GM23338 (cell line): ENCODE data around the gene TTC16. TPM values are rescaled to one million over a fixed set of nuclear protein-coding genes. Genes with fewer than 3 reads are reported as not detected.

ENCODE experiments used
- ATAC-seq: fragments of 200-7000 bp; cut with Tn5 transposase; 3 replicates; pipeline ENCODE4 v1.9.1; 2020
- DNase-seq: peaks from one replicate; pipeline ENCODE4 v3.0.0-alpha.2; 2015; ENCODE audit warnings: low spot score
- H2AFZ ChIP-seq: fragments of 200-600 bp; sonication (generic); 2 replicates; pipeline ENCODE4 v1.8.0; 2016; ENCODE audit warnings: antibody characterized with exemption, mild to moderate bottlenecking, moderate library complexity
- H3F3A ChIP-seq: fragments of 200-600 bp; sonication (generic); replicated peaks from 2 replicates; pipeline ENCODE4 v1.8.0; 2017; ENCODE audit warnings: antibody characterized with exemption, mixed run types, low read depth
- H3K27ac ChIP-seq: fragments of 200-600 bp; sonication (generic); 2 replicates; pipeline ENCODE4 v1.6.1; 2016; ENCODE audit warnings: low read depth
- H3K27me3 ChIP-seq: fragments of 200-600 bp; sonication (generic); 2 replicates; pipeline ENCODE4 v1.8.0; 2016; ENCODE audit warnings: mild to moderate bottlenecking, mixed run types, moderate library complexity; ENCODE audit not compliant: insufficient read depth
- H3K36me3 ChIP-seq: fragments of 200-600 bp; sonication (generic); 2 replicates; pipeline ENCODE4 v1.8.0; 2016; ENCODE audit warnings: mild to moderate bottlenecking; ENCODE audit not compliant: insufficient read depth
- H3K4me1 ChIP-seq: fragments of 200-600 bp; sonication (generic); 2 replicates; pipeline ENCODE4 v1.8.0; 2016; ENCODE audit warnings: mild to moderate bottlenecking, moderate library complexity; ENCODE audit not compliant: insufficient read depth
- H3K4me2 ChIP-seq: fragments of 200-600 bp; sonication (generic); 2 replicates; pipeline ENCODE4 v1.7.1; 2017; ENCODE audit warnings: mixed run types
- H3K4me3 ChIP-seq: fragments of 200-600 bp; sonication (generic); 2 replicates; pipeline ENCODE4 v1.6.1; 2016; ENCODE audit warnings: mixed run types
- H3K79me2 ChIP-seq: fragments of 200-600 bp; sonication (generic); replicated peaks from 2 replicates; pipeline ENCODE4 v1.8.0; 2017; ENCODE audit warnings: mild to moderate bottlenecking; ENCODE audit not compliant: insufficient read depth
- H3K9me2 ChIP-seq: fragments of 200-600 bp; sonication (generic); 2 replicates; pipeline ENCODE4 v1.8.0; 2017; ENCODE audit not compliant: insufficient read depth
- H4K20me1 ChIP-seq: fragments of 200-600 bp; sonication (generic); replicated peaks from 2 replicates; pipeline ENCODE4 v1.8.0; 2017; ENCODE audit warnings: mild to moderate bottlenecking; ENCODE audit not compliant: insufficient read depth
- H3K27ac Mint-ChIP-seq: 2 replicates; pipeline ENCODE4 v1.8.0; 2020; ENCODE audit warnings: inconsistent platforms, mild to moderate bottlenecking, moderate library complexity, mixed read lengths
- H3K27me3 Mint-ChIP-seq: 3 replicates; pipeline ENCODE4 v1.8.0; 2022; ENCODE audit warnings: low read depth, mild to moderate bottlenecking, moderate library complexity, mixed read lengths, inconsistent platforms; ENCODE audit not compliant: insufficient read depth, poor library complexity
- H3K36me3 Mint-ChIP-seq: 3 replicates; pipeline ENCODE4 v1.8.0; 2021; ENCODE audit warnings: low read depth, mild to moderate bottlenecking, inconsistent platforms, moderate library complexity, mixed read lengths
- H3K4me1 Mint-ChIP-seq: 3 replicates; pipeline ENCODE4 v1.8.0; 2020; ENCODE audit warnings: mild to moderate bottlenecking, inconsistent platforms, mixed read lengths
- H3K4me3 Mint-ChIP-seq: 3 replicates; pipeline ENCODE4 v1.8.0; 2021; ENCODE audit warnings: moderate library complexity, mild to moderate bottlenecking, inconsistent platforms, mixed read lengths
- H3K9me3 Mint-ChIP-seq: 3 replicates; pipeline ENCODE4 v1.8.0; 2020; ENCODE audit warnings: moderate library complexity, mild to moderate bottlenecking, inconsistent platforms, mixed read lengths
- CREB1 ChIP-seq: fragments of 250-450 bp; sonication (Bioruptor Pico); IDR thresholded peaks from 2 replicates; pipeline ENCODE4 v1.5.0; 2020; ENCODE audit warnings: low read depth, mild to moderate bottlenecking, moderate library complexity
- ETS1 ChIP-seq: IDR thresholded peaks from 2 replicates; pipeline ENCODE4 v1.6.1; 2016; ENCODE audit warnings: antibody characterized with exemption
- EZH2 ChIP-seq: fragments of 200-600 bp; sonication (generic); IDR thresholded peaks from one replicate; pipeline ENCODE4 v1.8.0; 2017; ENCODE audit warnings: antibody characterized with exemption, mild to moderate bottlenecking, low read depth; ENCODE audit not compliant: unreplicated experiment
- EZH2phosphoT487 ChIP-seq: fragments of 200-600 bp; sonication (generic); IDR thresholded peaks from one replicate; pipeline ENCODE4 v1.8.1; 2018; ENCODE audit warnings: antibody characterized with exemption; ENCODE audit not compliant: unreplicated experiment
- JUNB ChIP-seq: IDR thresholded peaks from one replicate; pipeline ENCODE4 v1.6.1; 2016; ENCODE audit warnings: antibody characterized with exemption; ENCODE audit not compliant: unreplicated experiment
- NANOG ChIP-seq: IDR thresholded peaks from 2 replicates; pipeline ENCODE4 v1.6.1; 2016; ENCODE audit warnings: antibody characterized with exemption, borderline replicate concordance
- POLR2AphosphoS5 ChIP-seq: IDR thresholded peaks from 2 replicates; pipeline ENCODE4 v1.6.1; 2016; ENCODE audit warnings: antibody characterized with exemption, low read depth
- STAT1 ChIP-seq: IDR thresholded peaks from one replicate; pipeline ENCODE4 v1.6.1; 2016; ENCODE audit warnings: antibody characterized with exemption; ENCODE audit not compliant: unreplicated experiment
- ZNF114 ChIP-seq: fragments of 250-450 bp; sonication (Bioruptor Pico); IDR thresholded peaks from 2 replicates; pipeline ENCODE4 v1.5.0; 2020; ENCODE audit warnings: mild to moderate bottlenecking, moderate library complexity
- ZNF331 ChIP-seq: fragments of 250-450 bp; sonication (Bioruptor Pico); IDR thresholded peaks from 2 replicates; pipeline ENCODE4 v1.5.0; 2020; ENCODE audit warnings: low read depth, mild to moderate bottlenecking, moderate library complexity
- ZNF462 ChIP-seq: fragments of 250-450 bp; sonication (Bioruptor Pico); IDR thresholded peaks from 2 replicates; pipeline ENCODE4 v1.5.0; 2020; ENCODE audit warnings: mild to moderate bottlenecking, moderate library complexity
- polyA plus RNA-seq: library from polyadenylated mRNA; unstranded; fragments of >200 nt; fragmentation: Nextera tagmentation; extraction: Ambion mirVana; gene quantifications from 2 replicates; pipeline ENCODE4 v1.2.1, GENCODE V29; 2016
- total RNA-seq: library from RNA; depleted of rRNA; stranded (reverse); fragments of >200 nt; shearing (Covaris generic); gene quantifications from 2 replicates; pipeline ENCODE4 v1.2.3, GENCODE V29; 2014
- TF ChIP-seq, protein P1 (sequence below), 2 experiments: fragments of 200-600 bp in 1 of 2; sonication (generic) in 1 of 2; conservative IDR thresholded peaks; 2 replicates each; pipeline versions ENCODE4 v1.5.1 to v1.6.1; 2016 to 2017; ENCODE audit warnings: antibody characterized with exemption in 2 of 2, low read depth in 2 of 2, mild to moderate bottlenecking in 2 of 2, moderate library complexity in 1 of 2
- TF ChIP-seq, protein P2 (sequence below): IDR thresholded peaks from one replicate; pipeline ENCODE4 v1.6.1; 2018; ENCODE audit warnings: antibody characterized with exemption; ENCODE audit not compliant: unreplicated experiment

The TTC16 gene
- total and polyA plus RNA-seq, 2 experiments from 2014 or later: not detected

GRCh38 chr9:127741831-127742434 is 26.1 kb downstream of the TTC16 start:
- peaks cover 6% of the 10 kb centered on the region; the same call in 2 of the 3 replicates for H3K4me1 Mint-ChIP-seq
- peak; percentile 99 for DNase-seq
- H3K36me3 Mint-ChIP-seq: no peaks in the 10 kb centered on the region
- no peaks in the 10 kb centered on the region for H3K9me3 Mint-ChIP-seq
- no peaks in the 10 kb centered on the region; the same call in 1 of the 2 replicates for H3K4me1 ChIP-seq
- TF ChIP-seq POLR2AphosphoS5: no peak
- no peak for TF ChIP-seq STAT1
- TF ChIP-seq ZNF114 (CRISPR knock-in tag): no peak
- no peak for TF ChIP-seq CREB1 (CRISPR knock-in tag)
- TF ChIP-seq, protein P1, sequence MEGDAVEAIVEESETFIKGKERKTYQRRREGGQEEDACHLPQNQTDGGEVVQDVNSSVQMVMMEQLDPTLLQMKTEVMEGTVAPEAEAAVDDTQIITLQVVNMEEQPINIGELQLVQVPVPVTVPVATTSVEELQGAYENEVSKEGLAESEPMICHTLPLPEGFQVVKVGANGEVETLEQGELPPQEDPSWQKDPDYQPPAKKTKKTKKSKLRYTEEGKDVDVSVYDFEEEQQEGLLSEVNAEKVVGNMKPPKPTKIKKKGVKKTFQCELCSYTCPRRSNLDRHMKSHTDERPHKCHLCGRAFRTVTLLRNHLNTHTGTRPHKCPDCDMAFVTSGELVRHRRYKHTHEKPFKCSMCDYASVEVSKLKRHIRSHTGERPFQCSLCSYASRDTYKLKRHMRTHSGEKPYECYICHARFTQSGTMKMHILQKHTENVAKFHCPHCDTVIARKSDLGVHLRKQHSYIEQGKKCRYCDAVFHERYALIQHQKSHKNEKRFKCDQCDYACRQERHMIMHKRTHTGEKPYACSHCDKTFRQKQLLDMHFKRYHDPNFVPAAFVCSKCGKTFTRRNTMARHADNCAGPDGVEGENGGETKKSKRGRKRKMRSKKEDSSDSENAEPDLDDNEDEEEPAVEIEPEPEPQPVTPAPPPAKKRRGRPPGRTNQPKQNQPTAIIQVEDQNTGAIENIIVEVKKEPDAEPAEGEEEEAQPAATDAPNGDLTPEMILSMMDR (conservative IDR thresholded peaks at IDR 0.05; ENCODE audit: low read depth in 2 of 2): no peak
- TF ChIP-seq, protein P2, sequence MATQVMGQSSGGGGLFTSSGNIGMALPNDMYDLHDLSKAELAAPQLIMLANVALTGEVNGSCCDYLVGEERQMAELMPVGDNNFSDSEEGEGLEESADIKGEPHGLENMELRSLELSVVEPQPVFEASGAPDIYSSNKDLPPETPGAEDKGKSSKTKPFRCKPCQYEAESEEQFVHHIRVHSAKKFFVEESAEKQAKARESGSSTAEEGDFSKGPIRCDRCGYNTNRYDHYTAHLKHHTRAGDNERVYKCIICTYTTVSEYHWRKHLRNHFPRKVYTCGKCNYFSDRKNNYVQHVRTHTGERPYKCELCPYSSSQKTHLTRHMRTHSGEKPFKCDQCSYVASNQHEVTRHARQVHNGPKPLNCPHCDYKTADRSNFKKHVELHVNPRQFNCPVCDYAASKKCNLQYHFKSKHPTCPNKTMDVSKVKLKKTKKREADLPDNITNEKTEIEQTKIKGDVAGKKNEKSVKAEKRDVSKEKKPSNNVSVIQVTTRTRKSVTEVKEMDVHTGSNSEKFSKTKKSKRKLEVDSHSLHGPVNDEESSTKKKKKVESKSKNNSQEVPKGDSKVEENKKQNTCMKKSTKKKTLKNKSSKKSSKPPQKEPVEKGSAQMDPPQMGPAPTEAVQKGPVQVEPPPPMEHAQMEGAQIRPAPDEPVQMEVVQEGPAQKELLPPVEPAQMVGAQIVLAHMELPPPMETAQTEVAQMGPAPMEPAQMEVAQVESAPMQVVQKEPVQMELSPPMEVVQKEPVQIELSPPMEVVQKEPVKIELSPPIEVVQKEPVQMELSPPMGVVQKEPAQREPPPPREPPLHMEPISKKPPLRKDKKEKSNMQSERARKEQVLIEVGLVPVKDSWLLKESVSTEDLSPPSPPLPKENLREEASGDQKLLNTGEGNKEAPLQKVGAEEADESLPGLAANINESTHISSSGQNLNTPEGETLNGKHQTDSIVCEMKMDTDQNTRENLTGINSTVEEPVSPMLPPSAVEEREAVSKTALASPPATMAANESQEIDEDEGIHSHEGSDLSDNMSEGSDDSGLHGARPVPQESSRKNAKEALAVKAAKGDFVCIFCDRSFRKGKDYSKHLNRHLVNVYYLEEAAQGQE: no peak
- no peak for TF ChIP-seq EZH2phosphoT487
- TF ChIP-seq ETS1: no peak
- no peak for TF ChIP-seq JUNB
- TF ChIP-seq ZNF462 (CRISPR knock-in tag): no peak
- no peak for TF ChIP-seq EZH2
- no peak for TF ChIP-seq NANOG
- TF ChIP-seq ZNF331: no peak
- no peaks in the 10 kb centered on the region for H3K27me3 ChIP-seq
- no peaks in the 10 kb centered on the region for H3K9me2 ChIP-seq
- peak overlapping the region; percentile 85; the same call in 1 of the 2 replicates for H2AFZ ChIP-seq
- peak overlapping the region; percentile 85 for H3K4me3 Mint-ChIP-seq
- ATAC-seq: peak; percentile 91
- H3K79me2 ChIP-seq: no peaks in the 10 kb centered on the region
- no peaks in the 10 kb centered on the region for H3K36me3 ChIP-seq
- H3K27me3 Mint-ChIP-seq: peaks cover 9% of the 10 kb centered on the region
- H3K27ac ChIP-seq: peak overlapping the region; percentile 90
- peak overlapping the region; percentile 80 for H3K4me3 ChIP-seq
- 0 out of 2 replicates have a peak, but pooled peaks cover 6% of the 10 kb centered on the region for H3F3A ChIP-seq
- peak overlapping the region; percentile 80 for H3K27ac Mint-ChIP-seq
- no peaks in the 10 kb centered on the region; the same call in 1 of the 2 replicates for H4K20me1 ChIP-seq
- H3K4me2 ChIP-seq: peak overlapping the region; percentile 95
